Measurements from ENCODE around the gene EFCAB6.

Gene EFCAB6

DNA sequence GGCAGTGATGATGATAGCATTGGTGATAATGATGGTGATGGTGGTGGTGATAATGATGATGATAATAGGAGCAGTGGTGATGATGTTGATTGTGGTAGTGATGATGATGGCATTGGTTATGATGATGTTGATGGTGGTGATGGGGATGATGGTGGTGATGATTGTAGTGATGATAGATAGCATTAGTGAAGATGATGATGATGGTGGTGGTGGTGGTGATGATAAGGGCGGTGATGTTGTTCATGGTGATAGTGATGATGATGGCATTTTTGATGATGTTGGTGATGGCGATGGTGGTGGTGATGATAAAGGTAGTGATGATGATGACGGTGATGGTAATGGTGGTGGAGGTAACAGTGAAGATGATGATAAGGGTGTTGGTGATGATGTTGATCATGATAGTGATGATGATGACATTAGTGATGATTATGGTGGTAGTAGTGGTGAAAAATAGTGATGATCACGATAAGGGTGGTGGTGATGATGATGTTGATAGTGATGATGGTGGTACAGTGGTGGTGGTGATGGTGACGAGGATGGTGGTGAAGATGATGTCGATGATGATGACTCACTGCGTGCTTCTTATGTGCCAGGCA lies 307.3 kb downstream of the EFCAB6 start:
- TF ChIP-seq, protein P1, sequence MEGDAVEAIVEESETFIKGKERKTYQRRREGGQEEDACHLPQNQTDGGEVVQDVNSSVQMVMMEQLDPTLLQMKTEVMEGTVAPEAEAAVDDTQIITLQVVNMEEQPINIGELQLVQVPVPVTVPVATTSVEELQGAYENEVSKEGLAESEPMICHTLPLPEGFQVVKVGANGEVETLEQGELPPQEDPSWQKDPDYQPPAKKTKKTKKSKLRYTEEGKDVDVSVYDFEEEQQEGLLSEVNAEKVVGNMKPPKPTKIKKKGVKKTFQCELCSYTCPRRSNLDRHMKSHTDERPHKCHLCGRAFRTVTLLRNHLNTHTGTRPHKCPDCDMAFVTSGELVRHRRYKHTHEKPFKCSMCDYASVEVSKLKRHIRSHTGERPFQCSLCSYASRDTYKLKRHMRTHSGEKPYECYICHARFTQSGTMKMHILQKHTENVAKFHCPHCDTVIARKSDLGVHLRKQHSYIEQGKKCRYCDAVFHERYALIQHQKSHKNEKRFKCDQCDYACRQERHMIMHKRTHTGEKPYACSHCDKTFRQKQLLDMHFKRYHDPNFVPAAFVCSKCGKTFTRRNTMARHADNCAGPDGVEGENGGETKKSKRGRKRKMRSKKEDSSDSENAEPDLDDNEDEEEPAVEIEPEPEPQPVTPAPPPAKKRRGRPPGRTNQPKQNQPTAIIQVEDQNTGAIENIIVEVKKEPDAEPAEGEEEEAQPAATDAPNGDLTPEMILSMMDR (IDR thresholded peaks at IDR 0.05; ENCODE audit: extremely low read depth, insufficient read depth, missing control alignments) = no peak
- in situ Hi-C loops (cut with MboI; ENCODE audit: low pct_unique_long_range_greater_than_20kb, low sequenced_read_pairs, unreplicated experiment) = no loop called here
- DNase-seq (ENCODE audit: low spot score) = no peak

DNA sequence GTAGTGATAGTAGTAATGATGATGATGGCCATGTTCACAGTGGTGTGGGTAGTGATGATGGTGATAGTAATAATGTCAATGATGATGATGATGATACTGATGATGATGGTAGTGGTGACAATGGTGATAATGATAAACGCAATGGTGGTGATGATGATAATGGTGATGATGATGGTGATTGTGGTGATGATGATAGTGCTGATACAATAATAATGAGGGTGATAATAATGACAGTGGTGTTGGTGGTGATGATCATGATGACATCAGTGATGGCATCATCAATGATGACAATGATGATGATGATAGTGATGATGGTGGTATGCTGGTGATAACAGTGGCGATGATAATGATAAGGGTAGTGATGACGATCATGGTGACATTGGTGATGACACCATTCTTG lies 308.0 kb downstream of the EFCAB6 start:
- in situ Hi-C loops (cut with MboI; ENCODE audit: low pct_unique_long_range_greater_than_20kb, low sequenced_read_pairs, unreplicated experiment) = no loop called here
- TF ChIP-seq, protein P1 (IDR thresholded peaks at IDR 0.05; ENCODE audit: extremely low read depth, insufficient read depth, missing control alignments) = no peak

DNA sequence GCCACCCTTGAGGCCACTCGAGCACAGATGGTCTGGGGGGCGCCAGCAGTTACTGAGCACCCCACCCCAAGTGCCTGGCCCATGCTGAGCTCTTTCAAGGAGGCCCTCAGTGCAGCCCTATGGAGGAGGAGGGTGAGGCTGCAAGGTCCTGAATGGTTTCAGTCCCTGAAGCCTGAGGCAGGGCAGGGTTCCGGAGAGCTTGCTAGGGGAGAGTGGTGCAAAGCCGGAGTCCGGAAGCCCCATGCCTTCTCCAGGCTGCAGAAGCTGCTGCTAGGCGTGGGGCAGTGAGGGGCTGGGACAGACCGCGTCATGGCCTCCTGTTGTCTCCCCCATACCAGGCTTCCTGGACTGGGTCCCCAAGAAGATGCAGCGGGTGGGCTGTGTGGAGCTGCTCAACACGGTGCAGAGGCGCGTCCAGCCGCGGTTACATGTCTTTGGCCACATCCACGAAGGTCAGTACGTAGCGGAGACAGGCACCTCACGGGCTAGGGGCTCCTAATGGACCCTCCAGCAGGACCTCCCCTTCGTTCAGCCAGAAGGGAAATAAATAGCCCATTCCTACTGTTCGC lies 309.7 kb downstream of the EFCAB6 start:
- DNase-seq (ENCODE audit: low spot score) = no peak
- in situ Hi-C loops (cut with MboI; ENCODE audit: low pct_unique_long_range_greater_than_20kb, low sequenced_read_pairs, unreplicated experiment) = no loop called here
- TF ChIP-seq, protein P1 (IDR thresholded peaks at IDR 0.05; ENCODE audit: extremely low read depth, insufficient read depth, missing control alignments) = no peak

More for the DNA sequence above, 308.0 kb downstream of the EFCAB6 start:
- no peak for DNase-seq (ENCODE audit: low spot score)

GRCh38 chr22:43501878-43502277 lies 310.2 kb downstream of the EFCAB6 start:
- TF ChIP-seq, protein P1 (IDR thresholded peaks at IDR 0.05; ENCODE audit: extremely low read depth, insufficient read depth, missing control alignments) = no peak
- DNase-seq (ENCODE audit: low spot score) = no peak
- in situ Hi-C loops (cut with MboI; ENCODE audit: low pct_unique_long_range_greater_than_20kb, low sequenced_read_pairs, unreplicated experiment) = no loop called here

DNA sequence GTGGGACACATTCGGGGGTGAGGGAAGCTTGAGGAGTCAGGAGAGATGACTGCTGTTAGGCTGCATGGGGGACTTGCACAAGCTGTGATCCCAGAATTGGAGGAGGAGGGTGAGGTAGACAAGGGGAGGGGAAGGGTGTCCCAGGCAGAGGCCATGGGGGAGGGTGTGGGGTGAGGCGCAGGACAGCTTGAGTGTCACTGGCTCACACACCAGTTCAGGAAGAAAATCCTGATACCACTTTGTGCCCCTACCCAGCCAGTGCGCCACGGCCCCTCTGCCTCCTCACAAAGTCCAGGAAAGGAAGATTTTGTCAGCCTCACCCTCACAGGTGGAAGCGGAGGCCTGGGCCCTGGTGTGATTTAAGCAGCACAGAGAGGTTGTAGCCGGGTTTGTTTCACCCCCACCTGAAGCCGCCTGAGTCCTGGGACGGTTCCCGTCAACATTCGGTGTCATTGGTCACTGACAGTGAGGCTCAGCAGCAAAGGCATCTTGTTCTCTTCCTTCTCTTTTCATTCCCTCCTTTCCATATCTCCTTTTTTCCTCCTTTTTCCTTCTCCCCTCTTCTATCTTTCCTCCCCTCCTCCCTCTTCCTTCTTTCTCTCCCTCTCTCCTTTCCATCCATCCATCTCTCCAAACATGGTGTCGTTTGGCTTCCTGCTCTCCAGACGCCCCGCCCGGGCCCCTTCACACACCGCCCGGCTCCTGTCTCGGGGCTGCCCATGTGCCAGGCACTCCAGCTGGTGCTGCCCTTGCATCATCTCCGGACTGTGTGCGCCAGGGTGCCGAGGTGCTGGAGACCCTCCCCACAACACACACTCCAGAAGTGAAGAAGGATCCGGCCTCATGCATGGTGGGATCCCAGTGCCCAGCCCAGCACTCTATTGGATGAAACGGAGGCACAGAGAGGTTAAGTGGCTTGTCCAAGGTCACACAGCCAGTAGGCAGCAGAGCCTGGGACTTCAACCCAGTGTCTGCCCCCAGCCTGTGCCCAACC lies 311.0 kb downstream of the EFCAB6 start:
- in situ Hi-C loops (cut with MboI; ENCODE audit: low pct_unique_long_range_greater_than_20kb, low sequenced_read_pairs, unreplicated experiment) = no loop called here
- DNase-seq (ENCODE audit: low spot score) = no peak
- TF ChIP-seq, protein P1 (IDR thresholded peaks at IDR 0.05; ENCODE audit: extremely low read depth, insufficient read depth, missing control alignments) = no peak

- TF ChIP-seq, protein P1 (IDR thresholded peaks at IDR 0.05; ENCODE audit: extremely low read depth, insufficient read depth, missing control alignments) = no peak
- no peak for DNase-seq (ENCODE audit: low spot score)
- in situ Hi-C loops (cut with MboI; ENCODE audit: low pct_unique_long_range_greater_than_20kb, low sequenced_read_pairs, unreplicated experiment) = no loop called here
Observed at GRCh38 chr22:43498856-43499253, 313.2 kb downstream of the EFCAB6 start.
